ENCODE data around the gene MIGA1.
A peak's percentile ranks its signal among the peaks of the same experiment; 100 is the strongest.

Gene MIGA1

GRCh38 chr1:77834771-77835334 is 55.4 kb downstream of the MIGA1 start:
- CTCF ChIA-PET: interaction anchor here (1.4 kb wide), 1 partner anchor 11 kb away, joined by 3 read pairs; no protein-coding TSS in a partner anchor
- POLR2A ChIA-PET: no interaction called here
- 94% methylated on average over 2 of the region's 2 CpGs for WGBS (ENCODE audit: insufficient coverage)
- DNase-seq: no peak
- Histone ChIP-seq H3K27me3 (replicated peaks in 2 of 5; ENCODE audit: control insufficient read depth in 4 of 5, insufficient read depth in 5 of 5, low read length in 4 of 5) (no peaks in the 10 kb centered on the region), H3K4me1 (ENCODE audit: control extremely low read depth in 1 of 4, control insufficient read depth in 4 of 4, insufficient read depth in 4 of 4, low read length in 3 of 4) (peaks cover 0 to 14% (median 3%) of the 10 kb centered on the region in 4 experiments), H3K9me3 (ENCODE audit: control extremely low read depth in 1 of 5, control insufficient read depth in 4 of 5, insufficient read depth in 2 of 5, low read depth in 1 of 5, low read length in 4 of 5) (no peaks in the 10 kb centered on the region), H3K4me3 (ENCODE audit: control insufficient read depth in 1 of 7, extremely low read depth in 1 of 7, insufficient read depth in 4 of 7, low read depth in 2 of 7, low read length in 6 of 7) (no peak overlapping the region), H3K27ac (ENCODE audit: insufficient read depth in 1 of 2, low read depth in 1 of 2, low read length in 2 of 2, poor library complexity in 1 of 2, severe bottlenecking in 2 of 2) (no peak overlapping the region), H3K36me3 (ENCODE audit: control insufficient read depth in 4 of 4, insufficient read depth in 4 of 4, low read length in 3 of 4) (peaks cover 9 to 22% (median 14%) of the 10 kb centered on the region in 4 experiments)

- DNase-seq: no peak
- no peaks in the 10 kb centered on the region for H3K4me1 ChIP-seq (ENCODE audit: control extremely low read depth in 1 of 4, control insufficient read depth in 4 of 4, insufficient read depth in 4 of 4, low read length in 3 of 4)
- no peaks in the 10 kb centered on the region for H3K9me3 ChIP-seq (ENCODE audit: control extremely low read depth in 1 of 5, control insufficient read depth in 4 of 5, insufficient read depth in 2 of 5, low read depth in 1 of 5, low read length in 4 of 5)
- H3K4me3 ChIP-seq (ENCODE audit: control insufficient read depth in 1 of 7, extremely low read depth in 1 of 7, insufficient read depth in 4 of 7, low read depth in 2 of 7, low read length in 6 of 7): no peak overlapping the region
- H3K27me3 ChIP-seq (replicated peaks in 2 of 5; ENCODE audit: control insufficient read depth in 4 of 5, insufficient read depth in 5 of 5, low read length in 4 of 5): no peaks in the 10 kb centered on the region
- ChIA-PET POLR2A (no interaction called here), CTCF (interaction anchor here (0.6 kb wide), 1 partner anchor 20 kb away, joined by 4 read pairs; no protein-coding TSS in a partner anchor)
- no CpG with 5 or more reads among the region's 1 CpG for WGBS (ENCODE audit: insufficient coverage)
- peaks cover 9 to 17% (median 11%) of the 10 kb centered on the region in 4 experiments for H3K36me3 ChIP-seq (ENCODE audit: control insufficient read depth in 4 of 4, insufficient read depth in 4 of 4, low read length in 3 of 4)
- no peak overlapping the region for H3K27ac ChIP-seq (ENCODE audit: insufficient read depth in 1 of 2, low read depth in 1 of 2, low read length in 2 of 2, poor library complexity in 1 of 2, severe bottlenecking in 2 of 2)
Observed at GRCh38 chr1:77841574-77841973, 62.1 kb downstream of the MIGA1 start.

- no CpG with 5 or more reads among the region's 1 CpG for WGBS (ENCODE audit: insufficient coverage)
- Histone ChIP-seq H3K36me3 (ENCODE audit: control insufficient read depth in 4 of 4, insufficient read depth in 4 of 4, low read length in 3 of 4) (peaks cover 4 to 9% (median 7%) of the 10 kb centered on the region in 4 experiments), H3K27ac (ENCODE audit: insufficient read depth in 1 of 2, low read depth in 1 of 2, low read length in 2 of 2, poor library complexity in 1 of 2, severe bottlenecking in 2 of 2) (no peak overlapping the region), H3K4me3 (ENCODE audit: control insufficient read depth in 1 of 7, extremely low read depth in 1 of 7, insufficient read depth in 4 of 7, low read depth in 2 of 7, low read length in 6 of 7) (no peak overlapping the region), H3K27me3 (replicated peaks in 2 of 5; ENCODE audit: control insufficient read depth in 4 of 5, insufficient read depth in 5 of 5, low read length in 4 of 5) (no peaks in the 10 kb centered on the region), H3K4me1 (ENCODE audit: control extremely low read depth in 1 of 4, control insufficient read depth in 4 of 4, insufficient read depth in 4 of 4, low read length in 3 of 4) (no peaks in the 10 kb centered on the region), H3K9me3 (ENCODE audit: control extremely low read depth in 1 of 5, control insufficient read depth in 4 of 5, insufficient read depth in 2 of 5, low read depth in 1 of 5, low read length in 4 of 5) (no peaks in the 10 kb centered on the region)
- CTCF ChIA-PET: interaction anchor here (0.5 to 0.6 kb wide), 3 partner anchors 26 to 1015 kb away, joined by 3 to 4 read pairs (median 3); no protein-coding TSS in a partner anchor
- no peak for DNase-seq
- POLR2A ChIA-PET: no interaction called here
Observed at GRCh38 chr1:77845951-77846350, 66.5 kb downstream of the MIGA1 start.

- no peaks in the 10 kb centered on the region for H3K9me3 ChIP-seq (ENCODE audit: control extremely low read depth in 1 of 5, control insufficient read depth in 4 of 5, insufficient read depth in 2 of 5, low read depth in 1 of 5, low read length in 4 of 5)
- H3K4me1 ChIP-seq (ENCODE audit: control extremely low read depth in 1 of 4, control insufficient read depth in 4 of 4, insufficient read depth in 4 of 4, low read length in 3 of 4): no peaks in the 10 kb centered on the region
- ChIA-PET POLR2A (no interaction called here), CTCF (interaction anchor here (0.8 kb wide), 1 partner anchor 21 kb away, joined by 3 read pairs; no protein-coding TSS in a partner anchor)
- no peak overlapping the region for H3K27ac ChIP-seq (ENCODE audit: insufficient read depth in 1 of 2, low read depth in 1 of 2, low read length in 2 of 2, poor library complexity in 1 of 2, severe bottlenecking in 2 of 2)
- DNase-seq: no peak
- no peaks in the 10 kb centered on the region for H3K27me3 ChIP-seq (replicated peaks in 2 of 5; ENCODE audit: control insufficient read depth in 4 of 5, insufficient read depth in 5 of 5, low read length in 4 of 5)
- WGBS (ENCODE audit: insufficient coverage): 89% methylated on average over 1 of the region's 3 CpGs
- peaks cover 4 to 9% (median 7%) of the 10 kb centered on the region in 4 experiments for H3K36me3 ChIP-seq (ENCODE audit: control insufficient read depth in 4 of 4, insufficient read depth in 4 of 4, low read length in 3 of 4)
- no peak overlapping the region for H3K4me3 ChIP-seq (ENCODE audit: control insufficient read depth in 1 of 7, extremely low read depth in 1 of 7, insufficient read depth in 4 of 7, low read depth in 2 of 7, low read length in 6 of 7)
Observed at GRCh38 chr1:77846966-77847365, 67.5 kb downstream of the MIGA1 start.

- ChIA-PET POLR2A (no interaction called here), CTCF (interaction anchor here (0.8 kb wide), 1 partner anchor 22 kb away, joined by 3 read pairs; no protein-coding TSS in a partner anchor)
- Histone ChIP-seq H3K4me1 (ENCODE audit: control extremely low read depth in 1 of 4, control insufficient read depth in 4 of 4, insufficient read depth in 4 of 4, low read length in 3 of 4) (no peaks in the 10 kb centered on the region), H3K9me3 (ENCODE audit: control extremely low read depth in 1 of 5, control insufficient read depth in 4 of 5, insufficient read depth in 2 of 5, low read depth in 1 of 5, low read length in 4 of 5) (no peaks in the 10 kb centered on the region), H3K27ac (ENCODE audit: insufficient read depth in 1 of 2, low read depth in 1 of 2, low read length in 2 of 2, poor library complexity in 1 of 2, severe bottlenecking in 2 of 2) (no peak overlapping the region), H3K4me3 (ENCODE audit: control insufficient read depth in 1 of 7, extremely low read depth in 1 of 7, insufficient read depth in 4 of 7, low read depth in 2 of 7, low read length in 6 of 7) (no peak overlapping the region), H3K27me3 (replicated peaks in 2 of 5; ENCODE audit: control insufficient read depth in 4 of 5, insufficient read depth in 5 of 5, low read length in 4 of 5) (no peaks in the 10 kb centered on the region), H3K36me3 (ENCODE audit: control insufficient read depth in 4 of 4, insufficient read depth in 4 of 4, low read length in 3 of 4) (peaks cover 4 to 9% (median 7%) of the 10 kb centered on the region in 4 experiments)
- WGBS (ENCODE audit: insufficient coverage): 99% methylated on average over 6 of the region's 9 CpGs
- DNase-seq: peak in 2 of 3 donors; percentile 6 to 16
Observed at GRCh38 chr1:77847621-77848080, 68.2 kb downstream of the MIGA1 start.

- H3K4me3 ChIP-seq (ENCODE audit: control insufficient read depth in 1 of 7, extremely low read depth in 1 of 7, insufficient read depth in 4 of 7, low read depth in 2 of 7, low read length in 6 of 7): no peak overlapping the region
- no peaks in the 10 kb centered on the region for H3K27me3 ChIP-seq (replicated peaks in 2 of 5; ENCODE audit: control insufficient read depth in 4 of 5, insufficient read depth in 5 of 5, low read length in 4 of 5)
- H3K4me1 ChIP-seq (ENCODE audit: control extremely low read depth in 1 of 4, control insufficient read depth in 4 of 4, insufficient read depth in 4 of 4, low read length in 3 of 4): no peaks in the 10 kb centered on the region
- no peak overlapping the region for H3K27ac ChIP-seq (ENCODE audit: insufficient read depth in 1 of 2, low read depth in 1 of 2, low read length in 2 of 2, poor library complexity in 1 of 2, severe bottlenecking in 2 of 2)
- ChIA-PET POLR2A (no interaction called here), CTCF (interaction anchor here (1.2 kb wide), 1 partner anchor 26 kb away, joined by 3 read pairs; no protein-coding TSS in a partner anchor)
- peaks cover 0 to 8% (median 0%) of the 10 kb centered on the region in 5 experiments for H3K9me3 ChIP-seq (ENCODE audit: control extremely low read depth in 1 of 5, control insufficient read depth in 4 of 5, insufficient read depth in 2 of 5, low read depth in 1 of 5, low read length in 4 of 5)
- 100% methylated on average over 1 of the region's 1 CpG for WGBS (ENCODE audit: insufficient coverage)
- no peak for DNase-seq
- peaks cover 0 to 18% (median 8%) of the 10 kb centered on the region in 4 experiments for H3K36me3 ChIP-seq (ENCODE audit: control insufficient read depth in 4 of 4, insufficient read depth in 4 of 4, low read length in 3 of 4)
Observed at GRCh38 chr1:77850082-77850481, 70.6 kb downstream of the MIGA1 start.

- Histone ChIP-seq H3K4me1 (ENCODE audit: control extremely low read depth in 1 of 4, control insufficient read depth in 4 of 4, insufficient read depth in 4 of 4, low read length in 3 of 4) (no peaks in the 10 kb centered on the region), H3K27me3 (replicated peaks in 2 of 5; ENCODE audit: control insufficient read depth in 4 of 5, insufficient read depth in 5 of 5, low read length in 4 of 5) (no peaks in the 10 kb centered on the region), H3K4me3 (ENCODE audit: control insufficient read depth in 1 of 7, extremely low read depth in 1 of 7, insufficient read depth in 4 of 7, low read depth in 2 of 7, low read length in 6 of 7) (no peak overlapping the region), H3K27ac (ENCODE audit: insufficient read depth in 1 of 2, low read depth in 1 of 2, low read length in 2 of 2, poor library complexity in 1 of 2, severe bottlenecking in 2 of 2) (no peak overlapping the region), H3K9me3 (ENCODE audit: control extremely low read depth in 1 of 5, control insufficient read depth in 4 of 5, insufficient read depth in 2 of 5, low read depth in 1 of 5, low read length in 4 of 5) (peaks cover 0 to 13% (median 0%) of the 10 kb centered on the region in 5 experiments), H3K36me3 (ENCODE audit: control insufficient read depth in 4 of 4, insufficient read depth in 4 of 4, low read length in 3 of 4) (peaks cover 5 to 37% (median 17%) of the 10 kb centered on the region in 4 experiments)
- POLR2A ChIA-PET: no interaction called here
- CTCF ChIA-PET: interaction anchor here (0.9 kb wide), 1 partner anchor 32 kb away, joined by 3 read pairs; no protein-coding TSS in a partner anchor
- WGBS (ENCODE audit: insufficient coverage): 100% methylated on average over 3 of the region's 4 CpGs
- DNase-seq: no peak
Observed at GRCh38 chr1:77857552-77857951, 78.1 kb downstream of the MIGA1 start.

Data from common myeloid progenitor, CD34-positive (primary cell).